Measurements from ENCODE around the gene PIK3CD.

DNA sequence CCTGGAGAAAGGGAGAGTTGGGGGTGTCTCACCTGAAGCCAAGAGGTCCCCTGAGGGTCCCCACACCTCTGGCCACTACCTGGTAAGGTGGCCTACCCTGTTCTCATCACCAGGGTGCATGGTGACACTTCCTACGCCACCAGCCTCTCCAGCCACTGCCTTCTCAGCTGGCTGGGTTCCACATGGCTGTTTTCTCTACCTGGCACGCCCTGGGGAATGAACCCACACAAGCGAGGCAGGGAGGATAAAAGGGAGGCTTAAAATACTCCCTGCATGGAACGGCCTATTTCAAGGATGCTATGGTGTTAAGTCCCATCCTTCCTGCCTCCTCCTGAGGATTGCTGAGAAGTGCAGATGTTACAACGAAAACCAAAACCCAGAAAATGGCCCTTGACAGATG is 84.7 kb downstream of the PIK3CD start:
- TF ChIP-seq EZH2 (IDR thresholded peaks at IDR 0.05; ENCODE audit: borderline replicate concordance) (no peak), CTCF (IDR thresholded peaks at IDR 0.05; ENCODE audit: poor library complexity) (no peak), EZH2phosphoT487 (IDR thresholded peaks at IDR 0.05; ENCODE audit: low read depth, severe bottlenecking, unreplicated experiment) (no peak)
